Mesenteric fat pad (tissue), 1 donor: Measurements from ENCODE around the gene LTBP2. TPM values are rescaled to one million over a fixed set of nuclear protein-coding genes. Genes with fewer than 3 reads are reported as not detected.
A peak's percentile ranks its signal among the peaks of the same experiment; 100 is the strongest.

Experiments
- DNase-seq: peaks from one replicate; pipeline ENCODE4 v3.0.0-alpha.2; 2020; ENCODE audit warnings: low spot score
- total RNA-seq: library from RNA; stranded (reverse); fragmentation: NEBNext Ultra II Directional; extraction: Animal tissue kit (Norgen Biotek cat#: 25700); gene quantifications from one replicate; pipeline ENCODE4 v1.2.1, GENCODE V29; 2021
- donor health status: DM: yes; HTN: yes; CAD: no.

Gene LTBP2
- total RNA-seq, 1 donor from 2014 or later = 58.2 TPM

DNA sequence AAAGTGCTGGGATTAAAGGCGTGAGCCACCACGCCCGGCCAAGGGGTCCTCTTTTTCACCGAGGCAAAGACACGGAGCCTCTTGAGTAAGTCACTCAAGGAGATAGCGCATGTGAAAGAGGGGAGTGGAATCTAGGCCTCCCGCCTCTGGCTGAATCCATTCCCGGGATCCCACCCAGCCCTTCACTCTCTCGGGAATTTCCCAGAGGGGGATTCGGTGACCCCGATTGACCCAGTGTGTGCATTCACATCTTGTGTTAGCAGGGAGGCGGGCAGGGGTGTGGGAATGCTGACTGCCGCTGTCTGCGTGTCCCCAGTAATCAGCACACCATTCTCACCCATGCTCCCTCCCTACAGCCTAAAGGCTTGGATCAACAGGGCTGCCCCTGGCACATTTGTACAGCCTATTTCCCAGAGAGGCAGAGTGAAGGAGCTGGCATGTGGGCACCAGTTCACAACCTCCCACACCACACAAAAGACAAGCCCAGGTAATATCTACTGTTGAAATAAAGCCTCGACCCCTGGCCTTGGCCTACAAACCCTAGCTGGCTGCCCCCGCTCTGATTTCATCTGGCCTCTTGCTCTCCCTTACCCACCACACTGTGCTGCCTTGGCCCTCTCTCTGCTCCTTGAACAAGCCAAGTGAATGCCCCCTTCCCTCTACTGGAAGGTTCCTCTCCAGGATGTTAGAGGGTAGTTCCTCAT is 1.3 kb upstream of the LTBP2 start:
- no peak for DNase-seq

DNA sequence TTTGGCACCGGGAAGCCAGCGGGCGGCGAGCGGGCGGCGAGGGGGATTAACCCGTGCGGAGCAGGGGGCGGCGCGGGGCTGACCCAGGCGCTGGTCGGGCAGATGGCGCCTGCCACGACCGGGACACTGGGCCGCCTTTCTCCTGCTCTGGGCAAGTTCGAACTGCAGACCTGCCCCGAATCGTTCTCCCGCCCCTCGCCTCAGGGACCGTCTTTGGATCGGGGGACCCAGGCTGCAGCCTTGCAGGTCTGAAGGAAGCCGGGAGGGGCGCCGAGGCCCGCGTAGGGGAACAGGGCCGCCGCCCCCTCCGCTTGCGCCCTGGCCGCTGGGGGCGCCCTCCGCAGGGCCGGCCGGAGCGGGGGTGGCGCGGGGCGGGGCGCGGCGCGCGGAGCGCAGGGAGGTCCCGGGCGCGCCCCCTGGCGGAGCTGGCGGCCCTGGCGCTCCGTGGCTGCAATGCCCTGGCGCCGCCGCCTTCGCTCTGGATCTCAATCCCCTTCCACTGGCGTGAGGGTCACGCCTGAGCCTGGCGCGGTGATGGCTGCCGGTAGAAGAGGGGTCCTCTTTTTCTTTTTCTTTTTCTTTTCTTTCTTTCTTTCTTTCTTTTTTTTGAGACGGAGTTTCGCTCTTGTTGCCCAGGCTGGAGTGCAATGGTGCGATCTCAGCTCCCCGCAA is 449 bp upstream of the LTBP2 start:
- peak; percentile 96 for DNase-seq

DNA sequence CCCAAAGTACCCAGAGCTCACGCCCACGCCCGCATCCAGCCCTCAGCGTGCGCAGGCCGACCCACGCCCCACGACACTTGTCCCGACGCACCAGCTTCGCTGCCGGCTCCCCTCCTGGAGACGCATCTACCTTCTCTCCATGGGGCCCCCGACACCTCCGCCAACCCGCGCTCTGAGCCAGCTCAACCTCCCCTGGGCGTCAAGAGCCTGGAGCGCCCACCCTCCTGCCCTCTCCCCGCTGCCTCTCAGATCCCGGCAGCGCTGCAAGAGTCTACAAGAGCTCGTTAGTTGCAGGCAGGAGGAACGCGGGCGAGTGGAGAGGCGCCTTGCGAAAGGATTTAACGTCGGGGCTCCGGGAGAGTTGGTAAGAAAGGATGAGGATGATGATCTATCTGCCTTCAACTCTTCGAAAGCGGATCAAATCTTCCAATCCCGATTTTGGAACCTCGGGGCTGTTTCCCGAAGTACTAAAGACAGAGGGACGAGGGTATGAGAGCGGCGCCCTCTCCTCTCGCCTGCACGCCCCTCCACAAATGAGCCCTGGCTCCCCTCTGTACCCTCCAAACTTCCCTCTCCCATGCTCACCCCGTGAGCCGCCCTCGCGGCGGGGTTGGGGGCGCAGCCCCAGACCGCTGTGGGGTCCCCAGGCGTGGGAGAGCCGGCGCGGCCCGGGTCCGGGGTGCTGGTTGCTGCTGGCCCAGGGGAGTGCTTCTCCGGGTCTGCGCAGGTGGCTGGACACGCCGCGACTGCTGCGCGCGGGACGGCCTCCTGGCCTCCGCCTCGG is 979 bp downstream of the LTBP2 start:
- DNase-seq = no peak

DNA sequence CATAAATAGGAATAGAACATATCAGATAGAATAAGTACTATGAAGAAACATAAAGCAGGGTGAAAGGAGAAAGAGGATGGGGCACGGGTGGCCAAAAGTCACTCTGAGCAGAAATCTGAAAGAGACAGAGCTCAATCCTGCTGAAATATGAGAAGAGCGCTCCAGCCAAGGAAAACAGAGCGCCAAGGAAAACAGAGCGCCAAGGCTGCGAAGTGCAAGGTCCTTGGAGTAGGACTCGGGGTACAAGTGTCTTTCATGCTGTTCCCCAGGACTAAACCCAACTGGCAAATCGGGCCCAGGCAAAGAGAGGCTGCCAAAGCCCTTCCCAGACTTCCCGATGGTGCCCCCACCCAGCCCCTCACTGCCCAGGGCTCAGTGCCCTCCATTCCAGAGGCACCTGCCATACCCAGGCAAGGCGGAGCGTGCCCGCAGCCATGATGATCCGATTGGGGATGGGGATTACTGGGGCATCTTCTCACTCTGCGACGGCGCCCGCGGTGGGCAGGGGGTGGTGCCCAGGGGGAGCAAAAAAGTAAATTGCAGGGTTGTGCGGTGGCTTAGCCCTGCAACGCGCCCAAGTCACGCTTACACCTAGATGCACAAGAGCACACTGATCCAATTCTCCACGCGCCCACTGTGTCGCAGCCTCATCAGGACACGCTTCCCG is 1.7 kb downstream of the LTBP2 start:
- DNase-seq = no peak

DNA sequence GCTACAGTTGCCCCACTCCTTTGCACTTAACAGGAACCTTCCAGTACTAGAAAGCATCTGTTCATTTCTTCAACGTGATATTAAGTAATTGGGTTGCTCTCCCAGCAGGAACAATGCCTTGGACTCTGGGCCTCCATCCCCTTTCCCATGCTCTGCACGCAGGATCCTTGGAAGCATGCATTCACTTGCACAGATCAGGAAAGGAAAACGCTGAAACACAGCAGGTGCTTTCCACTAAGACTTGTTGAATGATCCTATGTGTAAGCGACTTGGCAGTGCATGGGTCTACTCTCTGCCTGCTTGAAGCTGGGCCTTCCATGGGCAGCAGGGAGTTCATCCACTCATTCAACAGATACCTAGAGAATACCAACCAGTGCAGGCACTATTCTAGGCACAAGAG is 2.3 kb downstream of the LTBP2 start:
- no peak for DNase-seq

DNA sequence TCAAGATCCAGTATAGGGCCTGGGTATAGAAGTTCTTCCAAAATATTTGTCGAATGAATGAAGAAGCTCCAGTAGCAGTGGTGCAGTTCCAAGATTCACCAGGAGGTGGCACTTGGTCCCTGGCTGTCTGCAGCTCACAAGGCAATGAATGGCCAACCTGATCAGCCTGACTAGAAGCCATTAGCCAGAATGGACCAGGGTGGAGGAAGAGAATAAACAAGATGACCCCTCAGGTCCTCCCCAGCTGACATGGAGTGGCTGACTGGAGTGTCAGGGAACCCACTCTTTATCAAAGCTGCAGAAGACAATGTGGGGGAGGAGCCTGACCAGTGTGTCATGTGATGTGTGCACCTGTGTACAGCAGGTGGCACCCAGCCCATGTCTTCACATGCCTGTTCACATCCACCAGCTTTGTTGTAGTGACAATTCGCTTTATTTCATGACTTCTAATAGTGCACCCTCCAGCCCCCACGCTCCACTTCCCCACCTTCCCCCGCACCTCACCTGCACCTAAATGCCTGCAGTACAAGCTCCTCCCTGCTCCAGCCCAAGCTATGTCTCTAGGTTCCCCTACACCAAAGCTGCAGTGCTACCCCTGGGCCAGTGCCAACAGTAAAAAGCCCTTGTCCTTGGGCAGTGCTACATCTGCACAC is 3.0 kb downstream of the LTBP2 start:
- DNase-seq = no peak

DNA sequence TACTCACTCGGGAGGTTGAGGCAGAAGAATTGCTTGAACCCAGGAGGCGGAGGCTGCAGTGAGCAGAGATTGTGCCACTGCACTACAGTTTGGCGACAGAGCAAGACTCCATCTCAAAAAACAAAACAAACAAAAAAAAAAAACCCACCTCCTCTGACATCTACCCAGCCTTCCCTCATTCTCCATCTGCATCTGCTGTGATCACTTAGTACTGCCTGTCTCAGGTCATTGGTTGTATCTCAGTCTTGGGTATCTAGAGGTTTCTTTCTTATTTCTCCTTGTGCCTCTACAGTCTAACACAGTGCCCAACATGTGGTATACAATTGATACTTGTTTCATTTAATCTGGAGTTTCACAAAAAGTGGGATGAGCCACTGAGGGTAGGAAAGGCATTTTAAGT is 5.3 kb downstream of the LTBP2 start:
- DNase-seq = no peak

DNA sequence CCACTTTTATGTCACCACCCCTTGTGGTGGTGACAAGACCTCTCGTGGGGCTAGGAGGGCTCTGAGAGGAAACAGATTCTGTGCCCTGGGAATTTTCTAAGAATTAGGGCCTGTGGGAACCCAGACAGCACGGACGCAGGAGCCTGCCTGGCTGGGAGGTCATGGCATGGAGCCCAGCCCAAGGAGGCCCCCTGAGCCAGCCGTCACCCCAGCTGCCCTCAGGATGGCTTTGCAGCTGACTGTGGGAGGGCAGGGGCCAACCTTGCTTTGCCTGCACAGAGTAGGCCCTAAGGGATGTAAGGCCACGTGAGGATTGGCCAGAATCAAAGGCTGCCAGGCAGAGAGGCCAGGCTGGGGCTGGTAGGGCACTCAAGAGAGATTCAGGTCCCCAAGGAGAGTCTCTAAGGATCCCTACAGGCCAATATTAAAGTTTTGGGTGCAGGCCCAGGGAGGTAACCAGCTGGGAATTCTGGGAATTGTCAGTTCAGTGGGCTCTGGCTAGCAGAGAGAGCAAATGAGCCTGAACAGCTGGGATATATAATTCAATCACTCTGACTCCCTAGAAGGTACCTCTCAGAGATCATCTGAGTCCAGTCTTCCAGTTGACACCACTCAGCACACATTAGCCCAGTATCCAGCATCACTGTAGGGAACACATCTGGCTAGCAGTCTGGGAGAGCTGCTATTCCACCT is 6.4 kb downstream of the LTBP2 start:
- no peak for DNase-seq

DNA sequence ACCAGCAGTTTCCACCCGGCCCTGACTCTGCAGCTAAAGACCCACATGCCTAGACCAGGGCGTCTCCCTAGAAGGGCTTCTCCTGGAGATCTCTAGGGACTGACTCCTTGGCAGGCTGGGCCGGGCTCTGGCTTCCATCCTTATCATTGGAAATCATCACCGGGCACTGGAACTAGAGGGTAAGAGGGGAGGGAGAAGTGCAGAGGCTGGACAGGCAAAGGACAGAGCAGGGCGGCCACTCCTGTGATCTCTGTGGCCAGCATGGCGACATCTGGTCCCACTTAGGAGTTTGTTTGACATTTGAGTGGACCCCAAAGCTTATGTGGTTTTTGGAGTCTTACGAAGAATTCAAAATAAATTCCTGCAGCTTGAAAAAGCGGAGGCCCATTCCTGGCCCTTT is 7.1 kb downstream of the LTBP2 start:
- DNase-seq = no peak

DNA sequence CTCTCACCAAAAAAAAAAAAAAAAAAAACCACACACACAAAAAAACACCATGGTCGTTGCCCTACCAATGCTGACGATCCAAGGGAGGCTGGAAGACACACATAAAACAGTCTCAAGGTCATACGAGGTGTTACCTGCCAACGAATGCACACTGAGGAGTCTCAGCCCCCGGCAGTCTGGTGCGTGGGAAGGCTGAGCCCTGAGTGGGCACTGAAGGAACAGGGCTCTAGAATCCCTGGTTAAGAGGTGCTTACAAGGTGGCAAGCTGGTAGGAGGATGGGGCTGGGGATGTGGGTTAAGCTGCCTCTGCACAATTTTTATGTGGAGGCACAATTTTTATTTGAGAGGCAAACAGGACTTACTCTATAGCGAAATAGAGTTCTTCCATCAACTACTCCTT is 7.9 kb downstream of the LTBP2 start:
- DNase-seq = no peak

DNA sequence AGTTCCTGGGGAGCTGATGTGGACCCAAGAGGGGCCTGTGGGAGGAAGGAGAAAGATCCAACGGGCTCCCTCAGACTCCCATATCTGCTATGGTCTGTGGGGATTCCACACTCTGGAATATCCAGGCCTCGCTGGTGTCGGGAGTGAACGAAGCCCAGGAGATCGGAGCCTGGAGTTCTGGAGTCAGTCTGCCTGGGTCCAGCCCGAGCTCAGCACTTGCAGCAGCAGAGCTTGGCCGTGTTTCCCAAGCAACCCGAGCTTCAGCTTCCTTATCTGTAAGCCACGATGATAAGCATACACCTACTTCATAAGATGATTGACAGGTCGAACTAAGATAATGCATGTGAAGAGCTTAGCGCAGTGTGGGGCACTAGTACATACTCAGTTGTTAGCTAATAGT is 10.1 kb downstream of the LTBP2 start:
- no peak for DNase-seq

DNA sequence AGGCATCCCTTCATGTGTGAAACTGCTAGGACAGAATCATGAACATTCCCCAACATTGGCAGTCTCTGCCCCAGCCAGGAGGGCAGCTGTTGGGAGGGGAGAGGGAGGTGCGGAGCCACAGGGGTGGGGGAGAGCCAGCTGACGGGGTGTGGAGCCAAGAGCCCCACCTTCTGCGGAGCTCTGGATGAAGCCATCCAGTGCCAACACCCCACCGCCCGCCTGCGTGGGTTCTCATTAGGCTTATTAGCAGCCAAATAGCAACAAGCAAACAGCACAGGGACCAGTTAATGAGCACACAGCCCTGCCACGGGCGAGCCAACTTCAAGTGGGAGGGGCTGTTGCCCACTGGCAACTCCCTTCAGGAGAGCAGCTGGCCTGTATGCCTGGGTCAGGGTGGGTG is 12.1 kb downstream of the LTBP2 start:
- no peak for DNase-seq

DNA sequence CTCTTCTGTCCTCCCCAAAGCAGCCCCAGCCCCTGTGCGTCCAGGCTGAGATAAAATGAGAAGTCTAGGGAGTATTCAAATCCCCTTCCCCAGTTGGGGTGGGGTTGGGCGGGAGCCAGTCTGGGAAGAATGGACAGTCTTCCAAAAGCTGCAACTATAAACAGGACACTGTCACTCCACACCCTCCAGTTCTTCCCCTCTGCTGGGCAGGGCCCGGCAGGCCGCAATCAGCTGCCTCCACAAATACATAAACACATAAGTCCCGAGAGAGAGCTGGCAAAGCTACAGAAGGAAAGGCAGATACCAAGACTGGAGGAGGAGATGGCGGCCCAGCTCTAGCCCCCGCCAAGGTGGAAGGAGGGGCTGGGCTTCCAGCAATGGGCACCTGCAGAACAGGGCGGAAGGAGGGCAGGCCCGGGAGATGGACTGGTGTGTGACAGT is 12.7 kb downstream of the LTBP2 start:
- no peak for DNase-seq

DNA sequence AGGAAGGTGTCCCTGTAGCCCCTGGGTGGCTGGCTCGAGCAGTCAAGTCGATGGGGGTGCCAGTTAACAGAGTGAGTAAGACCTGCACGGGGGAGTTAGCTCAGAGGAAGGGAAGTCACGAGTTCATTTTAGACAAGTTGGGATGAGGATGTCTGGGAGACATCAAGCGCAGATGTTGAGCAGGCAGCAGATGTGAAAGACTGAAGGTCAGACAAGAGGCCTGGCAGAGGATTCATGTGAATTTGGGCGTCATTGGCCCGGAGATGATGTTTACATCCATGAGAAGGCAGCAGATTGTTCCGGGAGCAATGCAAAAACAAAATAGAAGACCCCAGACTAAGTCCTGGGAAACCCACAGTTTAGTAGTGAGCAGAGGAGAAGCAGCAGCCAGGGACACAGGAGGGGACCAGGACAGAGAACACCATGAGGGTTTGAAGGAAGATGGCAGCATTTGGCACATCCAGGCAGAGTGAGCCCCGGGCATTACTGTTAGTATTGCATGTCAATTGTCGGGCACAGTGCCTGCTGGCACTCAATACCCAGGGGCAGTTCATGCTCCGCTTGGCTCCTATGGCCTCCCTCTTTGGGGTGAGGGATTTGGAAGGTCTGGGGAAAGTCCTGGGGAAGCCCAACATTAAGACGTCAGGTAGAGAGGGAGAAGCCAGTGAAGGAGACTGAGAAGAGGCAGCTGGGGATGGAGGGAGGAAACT is 15.1 kb downstream of the LTBP2 start:
- no peak for DNase-seq

DNA sequence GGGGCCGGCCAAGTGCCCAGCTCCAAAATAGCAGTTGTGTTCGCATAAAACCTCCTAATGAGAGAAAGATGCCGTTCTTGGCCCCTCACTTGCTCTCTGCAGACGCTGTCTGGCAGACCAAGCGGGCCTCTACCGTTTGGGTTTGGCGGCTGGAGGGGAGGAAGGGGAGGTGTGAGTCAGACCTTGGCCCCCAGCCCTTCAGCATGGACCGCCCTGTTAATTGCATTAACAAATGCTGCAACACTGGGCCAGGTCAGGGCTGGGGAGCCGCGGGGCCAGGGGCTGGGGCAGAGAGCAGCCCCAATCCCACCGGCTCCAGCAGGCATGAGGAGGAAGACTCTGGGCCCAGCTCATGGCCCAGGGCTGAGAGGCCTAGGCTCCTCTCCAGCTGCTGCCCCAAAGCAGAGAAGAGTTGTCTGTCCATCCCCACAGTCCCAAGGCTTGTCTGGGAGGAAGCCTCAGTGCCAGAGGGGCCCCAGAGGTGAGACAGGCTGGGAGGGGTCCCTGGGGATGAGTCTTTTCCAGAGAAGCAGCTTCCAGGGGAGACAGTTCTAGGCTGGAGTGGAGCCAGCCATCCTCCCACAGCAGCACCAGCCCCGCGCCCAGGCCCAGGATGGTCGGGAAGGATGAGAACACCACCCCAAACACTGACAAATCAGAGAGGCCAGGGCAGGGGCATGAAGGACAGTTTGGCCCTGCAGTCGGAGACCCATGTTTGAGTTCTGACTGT is 16.9 kb downstream of the LTBP2 start:
- DNase-seq = no peak

DNA sequence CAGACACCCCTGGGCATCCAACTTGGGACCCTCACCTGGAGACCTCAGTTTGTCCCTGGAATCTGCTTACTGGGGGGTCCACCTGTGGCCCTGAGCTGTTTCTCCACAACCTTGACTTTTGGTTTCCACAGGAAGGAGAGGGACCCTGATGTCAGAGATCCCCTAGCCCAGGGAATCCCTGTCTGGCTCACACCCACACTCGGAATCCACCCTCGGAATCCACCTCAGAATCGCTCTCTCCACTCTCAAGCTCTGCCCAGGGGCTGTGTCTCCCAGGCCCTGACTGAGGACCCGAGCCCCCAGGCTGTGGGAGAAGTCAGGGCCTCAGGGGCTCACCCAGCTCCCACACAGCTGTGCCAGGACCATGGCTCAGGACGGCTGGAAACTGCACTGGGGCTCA is 17.4 kb downstream of the LTBP2 start:
- DNase-seq = no peak

DNA sequence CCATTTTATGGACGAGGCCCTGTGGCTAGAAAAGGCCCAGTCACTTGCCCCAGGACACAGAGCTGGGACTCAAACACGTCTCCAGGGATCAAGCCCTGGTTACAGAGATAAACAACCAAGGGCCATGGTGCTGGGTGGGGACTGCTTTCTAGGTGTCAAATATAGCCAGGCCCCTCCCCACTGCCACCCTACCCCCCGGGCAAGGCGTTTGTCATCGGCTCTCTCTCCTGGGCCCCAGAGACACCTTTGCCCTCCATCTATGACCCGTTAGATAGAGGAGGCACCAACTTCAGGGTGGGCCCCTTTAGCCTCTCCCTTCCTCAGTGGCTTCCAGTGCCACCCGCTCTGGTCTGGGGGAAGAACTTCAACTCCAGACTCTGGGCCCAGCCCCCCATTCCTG is 18.0 kb downstream of the LTBP2 start:
- DNase-seq = no peak

DNA sequence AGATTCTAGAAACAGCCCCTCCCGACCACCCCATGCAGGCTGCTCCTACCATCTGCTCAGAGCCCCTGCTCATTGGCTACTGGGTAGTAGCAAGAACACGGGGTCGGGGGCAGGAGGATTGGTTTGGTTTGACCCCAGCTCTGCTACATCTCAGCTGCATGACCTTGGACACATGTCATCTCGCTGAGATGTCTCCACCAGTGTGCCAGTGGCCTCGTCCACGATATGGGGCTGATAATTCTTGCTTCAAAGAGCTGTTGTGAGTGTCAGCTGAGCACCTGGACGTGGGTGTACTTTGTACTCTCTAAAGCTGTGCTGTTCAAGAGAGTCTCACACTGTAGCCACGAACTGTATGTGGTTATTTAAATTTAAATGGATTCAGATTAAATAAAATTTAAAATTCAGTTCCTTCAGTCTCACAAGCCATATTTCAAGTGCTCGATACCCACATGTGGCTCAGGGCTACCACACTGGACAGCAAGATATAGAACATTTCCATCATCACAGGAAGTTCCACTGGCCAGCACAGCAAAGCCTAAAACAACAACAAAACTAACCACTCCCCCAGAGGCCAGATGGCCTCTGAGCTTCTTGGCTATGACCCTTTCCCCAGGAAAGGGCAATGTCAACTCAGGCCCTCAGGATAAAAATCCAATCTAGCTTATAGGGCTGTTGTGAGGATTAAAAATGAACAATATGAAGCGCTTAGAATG is 18.6 kb downstream of the LTBP2 start:
- no peak for DNase-seq
